Duodenal mucosa (tissue), 2 donors: Measurements from ENCODE around the gene MAP3K6.

ENCODE experiments used
- H3K27ac ChIP-seq: one replicate; pipeline ENCODE4 v1.7.0; 2013; ENCODE audit warnings: low read depth, low read length
- H3K27me3 ChIP-seq, 2 donors: one replicate each; pipeline ENCODE4 v1.7.0; 2013; ENCODE audit warnings: low read length in 2 of 2, control low read depth in 1 of 2; ENCODE audit not compliant: insufficient read depth in 2 of 2, control insufficient read depth in 1 of 2
- H3K36me3 ChIP-seq, 2 donors: one replicate each; pipeline ENCODE4 v1.7.0; 2013; ENCODE audit warnings: low read length in 2 of 2, control low read depth in 1 of 2; ENCODE audit not compliant: insufficient read depth in 2 of 2, control insufficient read depth in 1 of 2
- H3K4me1 ChIP-seq, 2 donors: one replicate each; pipeline ENCODE4 v1.7.0; 2013; ENCODE audit warnings: low read length in 2 of 2, control low read depth in 1 of 2; ENCODE audit not compliant: insufficient read depth in 2 of 2, control insufficient read depth in 1 of 2
- H3K4me3 ChIP-seq, 2 donors: one replicate each; pipeline ENCODE4 v1.7.0; 2013; ENCODE audit warnings: low read length in 2 of 2, low read depth in 1 of 2
- H3K9ac ChIP-seq, 2 donors: one replicate each; pipeline ENCODE4 v1.7.0; 2013; ENCODE audit warnings: low read length in 2 of 2, low read depth in 1 of 2
- H3K9me3 ChIP-seq, 2 donors: one replicate each; pipeline ENCODE4 v1.7.0; 2013; ENCODE audit warnings: low read length in 2 of 2, control low read depth in 1 of 2; ENCODE audit not compliant: control insufficient read depth in 1 of 2

MAP3K6 gene

GRCh38 chr1:27372808-27373690, 6.3 kb upstream of the MAP3K6 start:
- no peak overlapping the region for H3K4me3 ChIP-seq
- H3K4me1 ChIP-seq: peaks cover 0 to 4% of the 10 kb centered on the region in 2 donors
- no peaks in the 10 kb centered on the region for H3K9me3 ChIP-seq
- H3K36me3 ChIP-seq: no peaks in the 10 kb centered on the region
- peaks cover 0 to 4% of the 10 kb centered on the region in 2 donors for H3K27me3 ChIP-seq
- no peak overlapping the region for H3K9ac ChIP-seq
- no peak overlapping the region for H3K27ac ChIP-seq

DNA sequence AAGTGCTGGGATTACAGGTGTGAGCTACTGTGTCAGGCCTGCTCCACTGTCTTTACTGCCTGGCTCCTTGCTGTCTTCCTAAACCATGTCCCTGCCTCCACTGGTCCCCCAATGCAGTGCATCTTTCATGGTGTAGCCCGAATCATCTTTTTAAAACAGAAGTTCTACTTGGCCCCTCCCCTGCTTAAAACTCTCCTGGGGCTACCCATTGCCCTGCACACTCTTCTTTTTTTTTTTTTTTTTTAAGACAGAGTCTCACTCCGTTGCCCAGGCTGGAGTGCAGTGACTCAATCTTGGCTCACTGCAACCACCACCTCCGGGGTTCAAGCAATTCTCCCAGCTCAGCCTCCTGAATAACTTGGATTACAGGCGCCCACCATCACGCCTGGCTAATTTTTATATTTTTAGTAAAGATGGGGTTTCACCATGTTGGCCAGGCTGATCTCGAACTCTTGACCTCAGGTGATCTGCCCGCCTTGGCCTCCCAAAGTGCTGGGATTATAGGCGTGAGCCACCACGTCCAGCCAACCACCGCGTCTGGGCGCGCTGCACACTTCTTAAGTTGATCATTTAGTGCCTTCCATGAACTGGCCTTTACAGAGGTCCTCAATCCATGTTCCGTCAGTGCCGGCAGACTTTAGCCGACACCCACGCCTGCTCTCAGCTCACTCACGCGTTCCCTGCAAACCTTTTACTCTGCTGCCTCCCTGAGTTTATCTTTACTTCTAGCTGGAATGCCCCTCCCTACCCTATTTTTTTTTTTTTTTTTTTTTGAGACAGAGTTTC, 5.5 kb upstream of the MAP3K6 start:
- H3K4me3 ChIP-seq: no peak overlapping the region
- peaks cover 4 to 10% of the 10 kb centered on the region in 2 donors for H3K4me1 ChIP-seq
- H3K9ac ChIP-seq: no peak overlapping the region
- H3K27me3 ChIP-seq: peaks cover 0 to 4% of the 10 kb centered on the region in 2 donors
- H3K36me3 ChIP-seq: no peaks in the 10 kb centered on the region
- H3K27ac ChIP-seq: no peak overlapping the region
- no peaks in the 10 kb centered on the region for H3K9me3 ChIP-seq

DNA sequence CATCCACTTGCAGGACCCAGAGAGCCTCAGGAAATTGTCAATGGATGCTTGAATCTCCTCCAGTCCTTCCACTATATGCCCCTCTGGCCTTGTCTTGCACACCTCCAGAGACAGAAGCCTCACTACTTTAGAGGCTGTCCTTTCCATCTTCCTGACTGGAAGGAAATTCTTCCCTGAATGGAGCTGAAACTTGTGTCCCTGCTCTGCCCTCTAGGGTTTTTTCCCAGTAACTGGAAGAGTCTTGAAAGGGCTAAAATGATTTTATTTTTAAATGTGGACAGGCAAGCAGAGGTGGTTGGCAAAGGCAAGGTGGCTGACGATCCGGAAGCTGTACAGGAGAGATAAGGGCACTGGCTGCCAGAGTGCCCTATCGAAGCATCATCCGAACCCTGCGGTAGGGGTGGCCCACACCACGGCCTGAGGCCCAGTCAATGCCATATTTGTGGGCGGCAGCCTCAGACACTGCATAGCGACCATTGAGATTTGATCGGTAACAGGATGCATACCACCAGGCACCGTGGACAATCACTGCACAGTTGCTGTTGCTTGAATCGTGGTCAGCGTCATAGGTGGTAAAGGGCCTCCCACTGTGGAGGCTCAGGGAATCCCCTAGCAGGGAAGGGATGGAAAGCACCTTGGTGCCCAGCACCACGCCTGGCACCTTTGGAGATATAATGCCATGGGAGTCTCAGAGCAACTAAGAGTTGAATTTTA, 2.3 kb upstream of the MAP3K6 start:
- Histone ChIP-seq H3K9me3 (no peaks in the 10 kb centered on the region), H3K27ac (no peak overlapping the region), H3K9ac (no peak overlapping the region), H3K4me3 (no peak overlapping the region), H3K36me3 (no peaks in the 10 kb centered on the region), H3K4me1 (peaks cover 17 to 25% of the 10 kb centered on the region in 2 donors), H3K27me3 (no peaks in the 10 kb centered on the region)

DNA sequence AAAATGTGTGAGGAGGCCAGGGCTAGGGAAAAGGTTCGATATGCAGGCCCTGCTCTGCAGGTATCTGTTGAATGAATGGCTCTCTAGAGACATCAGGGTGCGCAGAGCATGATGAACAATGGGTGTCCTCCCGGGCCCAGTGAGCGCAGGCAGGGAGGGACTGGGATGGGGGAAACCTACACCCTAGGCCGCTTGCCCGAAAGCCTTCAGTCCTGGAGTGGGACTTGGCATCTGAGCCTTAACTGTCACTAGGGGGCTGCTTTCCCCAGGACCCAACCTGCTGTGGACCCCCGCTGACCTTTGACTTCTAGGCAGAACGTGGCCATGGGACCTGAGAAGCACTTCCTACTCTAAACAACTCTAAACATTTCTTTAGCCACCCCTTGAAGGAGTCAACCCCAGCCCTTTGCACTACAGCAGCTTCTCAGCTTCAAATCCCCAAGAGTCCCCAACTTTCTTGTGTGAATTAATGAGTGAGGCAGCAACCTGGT, 444 bp upstream of the MAP3K6 start:
- peak overlapping the region; percentile 58 to 71 for H3K9ac ChIP-seq
- H3K27me3 ChIP-seq: no peaks in the 10 kb centered on the region
- H3K4me1 ChIP-seq: peaks cover 17 to 25% of the 10 kb centered on the region in 2 donors
- no peaks in the 10 kb centered on the region for H3K9me3 ChIP-seq
- peaks cover 0 to 5% of the 10 kb centered on the region in 2 donors for H3K36me3 ChIP-seq
- peak overlapping the region; percentile 67 to 75 for H3K4me3 ChIP-seq
- peak overlapping the region; percentile 89 for H3K27ac ChIP-seq

DNA sequence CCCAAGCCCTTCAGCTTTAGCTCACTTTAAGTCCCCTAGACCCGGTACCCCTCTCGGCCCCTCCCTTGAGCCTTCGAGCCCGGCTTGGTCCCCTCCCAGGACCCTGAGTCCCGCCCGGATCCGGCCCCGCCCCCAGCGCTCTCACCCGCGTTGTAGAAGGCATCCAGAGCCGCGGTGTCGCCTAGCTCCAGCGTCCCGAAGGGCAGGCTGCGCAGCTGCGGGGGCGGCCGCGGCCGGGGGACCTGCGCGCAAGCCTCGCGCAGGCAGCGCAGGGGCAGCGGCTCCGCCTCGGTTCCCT, 699 bp downstream of the MAP3K6 start:
- Histone ChIP-seq H3K27ac (peak overlapping the region; percentile 71), H3K27me3 (no peaks in the 10 kb centered on the region), H3K36me3 (peaks cover 0 to 14% of the 10 kb centered on the region in 2 donors), H3K4me1 (peaks cover 17 to 25% of the 10 kb centered on the region in 2 donors), H3K9ac (peak overlapping the region; percentile 64 to 70), H3K4me3 (peak overlapping the region; percentile 69 to 71), H3K9me3 (no peaks in the 10 kb centered on the region)

DNA sequence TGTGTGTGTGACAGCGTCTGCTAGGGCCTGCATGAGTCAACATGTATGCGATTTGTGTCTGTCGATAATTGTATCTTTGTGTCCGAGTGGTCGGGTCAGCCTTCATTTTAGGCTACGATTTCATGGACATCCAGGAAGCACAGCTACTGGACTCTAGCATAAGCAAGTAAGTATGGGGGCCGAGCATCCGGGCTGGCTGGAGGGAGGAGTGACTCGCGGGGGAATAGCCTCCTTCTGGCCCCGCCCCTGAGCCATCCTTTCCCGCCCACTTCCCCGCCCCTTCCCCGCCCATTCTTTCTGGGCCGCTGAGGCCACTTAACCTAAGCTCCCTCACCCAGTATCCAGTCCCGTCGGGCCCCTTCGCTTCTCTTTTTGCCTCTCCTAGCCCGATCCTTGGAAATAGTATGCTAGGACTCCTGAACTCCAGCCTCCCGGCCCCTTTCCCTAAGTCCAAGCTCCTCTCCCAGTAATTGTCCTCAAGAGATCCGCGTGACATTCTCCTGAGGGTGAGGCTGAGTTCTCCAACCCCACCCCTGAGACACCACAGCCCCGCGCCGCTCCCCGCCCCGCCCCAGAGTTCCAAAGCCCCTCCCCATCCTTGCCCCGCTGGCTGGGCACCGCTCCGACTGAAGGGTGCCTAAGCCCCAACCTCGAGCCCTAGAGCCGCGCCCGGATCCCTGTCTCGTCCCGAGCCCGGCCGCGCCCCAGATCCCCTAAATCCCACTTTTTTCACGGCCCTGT, 1.2 kb downstream of the MAP3K6 start:
- peaks cover 17 to 25% of the 10 kb centered on the region in 2 donors for H3K4me1 ChIP-seq
- H3K4me3 ChIP-seq: peak overlapping the region; percentile 69 to 71
- no peaks in the 10 kb centered on the region for H3K9me3 ChIP-seq
- H3K27me3 ChIP-seq: no peaks in the 10 kb centered on the region
- peak overlapping the region; percentile 71 for H3K27ac ChIP-seq
- H3K9ac ChIP-seq: peak overlapping the region; percentile 64 to 70
- peaks cover 0 to 14% of the 10 kb centered on the region in 2 donors for H3K36me3 ChIP-seq

- no peaks in the 10 kb centered on the region for H3K9me3 ChIP-seq
- peak overlapping the region; percentile 36 to 70 for H3K9ac ChIP-seq
- no peaks in the 10 kb centered on the region for H3K27me3 ChIP-seq
- H3K4me3 ChIP-seq: peak overlapping the region; percentile 69 to 71
- peaks cover 20 to 28% of the 10 kb centered on the region in 2 donors for H3K4me1 ChIP-seq
- peaks cover 0 to 14% of the 10 kb centered on the region in 2 donors for H3K36me3 ChIP-seq
- H3K27ac ChIP-seq: peak overlapping the region; percentile 54
Observed at GRCh38 chr1:27364696-27365371, 1.9 kb downstream of the MAP3K6 start.

GRCh38 chr1:27363766-27364695, 2.7 kb downstream of the MAP3K6 start:
- Histone ChIP-seq H3K36me3 (peaks cover 0 to 14% of the 10 kb centered on the region in 2 donors), H3K9me3 (no peaks in the 10 kb centered on the region), H3K27me3 (no peaks in the 10 kb centered on the region), H3K4me1 (peaks cover 22 to 27% of the 10 kb centered on the region in 2 donors), H3K9ac (no peak overlapping the region), H3K4me3 (no peak overlapping the region), H3K27ac (no peak overlapping the region)
